ENCODE results near the gene HERC2. TPM values are rescaled to one million over a fixed set of nuclear protein-coding genes. Genes with fewer than 3 reads are reported as not detected.
"Not testable (repeated sequence)": the region's sequence is repeated elsewhere in the genome, so short reads cannot be mapped to it uniquely, and the experiment has no call there.

Gene HERC2
- total RNA-seq, 1 donor from 2014 or later: 86.2 TPM

DNA sequence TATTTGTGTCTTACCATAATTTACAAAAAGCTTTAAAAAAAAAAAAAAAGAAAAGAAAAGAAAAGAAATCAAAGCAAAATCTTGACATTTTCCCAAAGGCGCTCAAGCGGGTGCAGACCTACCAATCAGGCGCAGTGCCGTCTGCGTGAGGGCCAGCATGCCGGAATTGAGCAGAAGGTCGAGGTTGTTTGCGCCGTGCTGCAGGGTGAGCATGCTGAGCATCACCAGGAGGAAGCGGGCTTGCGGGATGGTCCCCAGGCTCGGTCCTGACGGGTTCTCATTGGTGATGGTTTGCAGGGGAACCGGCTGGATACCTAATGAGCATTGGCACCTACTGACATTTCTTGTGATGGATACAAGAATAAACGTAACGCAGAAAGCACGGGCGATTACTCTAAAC is 93.9 kb downstream of the HERC2 start:
- no peaks in the 10 kb centered on the region for H3K9me3 Mint-ChIP-seq (ENCODE audit: low read depth)
- H3K27ac Mint-ChIP-seq: no peak overlapping the region
- TF ChIP-seq CTCF (IDR thresholded peaks at IDR 0.05; ENCODE audit: unreplicated experiment): no peak
- H3K4me3 Mint-ChIP-seq (ENCODE audit: low read depth): no peak overlapping the region
- DNase-seq (ENCODE audit: low spot score, unreplicated experiment): no peak
- no peaks in the 10 kb centered on the region for H3K4me1 Mint-ChIP-seq (ENCODE audit: low read depth)
- peaks cover 36% of the 10 kb centered on the region for H3K36me3 Mint-ChIP-seq (ENCODE audit: insufficient read depth)
- no peaks in the 10 kb centered on the region for H3K27me3 Mint-ChIP-seq

DNA sequence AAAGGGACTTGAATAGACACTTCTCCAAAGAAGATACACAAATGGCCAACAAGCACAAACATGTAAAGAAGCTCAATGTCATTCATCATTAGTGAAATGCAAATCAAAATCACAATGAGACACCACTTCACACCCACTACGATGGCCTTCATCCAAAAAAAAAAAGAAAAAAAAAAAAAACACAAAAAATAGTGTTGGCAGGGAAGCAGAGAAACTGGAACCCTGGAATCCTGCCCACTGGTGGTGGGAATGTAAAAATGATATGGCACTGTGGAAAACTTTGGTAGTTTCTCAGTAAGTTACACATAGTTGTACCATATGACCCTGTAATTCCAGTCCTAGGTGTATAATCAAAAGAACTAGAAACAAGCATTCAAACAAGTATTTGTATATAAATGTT is 94.7 kb downstream of the HERC2 start:
- H3K36me3 Mint-ChIP-seq (ENCODE audit: insufficient read depth): peaks cover 31% of the 10 kb centered on the region
- not testable (repeated sequence) for DNase-seq (ENCODE audit: low spot score, unreplicated experiment); H3K27ac Mint-ChIP-seq; H3K27me3 Mint-ChIP-seq; H3K4me3 Mint-ChIP-seq (ENCODE audit: low read depth); H3K4me1 Mint-ChIP-seq (ENCODE audit: low read depth); H3K9me3 Mint-ChIP-seq (ENCODE audit: low read depth)
- peak; percentile 53 for TF ChIP-seq CTCF (IDR thresholded peaks at IDR 0.05; ENCODE audit: unreplicated experiment)

- not testable (repeated sequence) for DNase-seq (ENCODE audit: low spot score, unreplicated experiment); H3K27me3 Mint-ChIP-seq; H3K9me3 Mint-ChIP-seq (ENCODE audit: low read depth); H3K4me3 Mint-ChIP-seq (ENCODE audit: low read depth); H3K4me1 Mint-ChIP-seq (ENCODE audit: low read depth)
- peak overlapping the region; percentile 2 for H3K27ac Mint-ChIP-seq
- H3K36me3 Mint-ChIP-seq (ENCODE audit: insufficient read depth): peaks cover 34% of the 10 kb centered on the region
Measured at GRCh38 chr15:28222612-28223011, 99.4 kb downstream of the HERC2 start.

GRCh38 chr15:28221696-28222095 is 100.3 kb downstream of the HERC2 start:
- not testable (repeated sequence) for H3K9me3 Mint-ChIP-seq (ENCODE audit: low read depth); H3K4me3 Mint-ChIP-seq (ENCODE audit: low read depth); H3K27ac Mint-ChIP-seq; H3K27me3 Mint-ChIP-seq; H3K4me1 Mint-ChIP-seq (ENCODE audit: low read depth); DNase-seq (ENCODE audit: low spot score, unreplicated experiment)
- H3K36me3 Mint-ChIP-seq (ENCODE audit: insufficient read depth): peaks cover 32% of the 10 kb centered on the region

- Mint-ChIP-seq H3K4me3 (ENCODE audit: low read depth) (no peak overlapping the region), H3K27ac (no peak overlapping the region), H3K27me3 (no peaks in the 10 kb centered on the region), H3K4me1 (ENCODE audit: low read depth) (no peaks in the 10 kb centered on the region), H3K36me3 (ENCODE audit: insufficient read depth) (peaks cover 17% of the 10 kb centered on the region), H3K9me3 (ENCODE audit: low read depth) (no peaks in the 10 kb centered on the region)
- no peak for TF ChIP-seq CTCF (IDR thresholded peaks at IDR 0.05; ENCODE audit: unreplicated experiment)
- DNase-seq (ENCODE audit: low spot score, unreplicated experiment): no peak
Measured at GRCh38 chr15:28219116-28219515, 102.9 kb downstream of the HERC2 start.

- H3K36me3 Mint-ChIP-seq (ENCODE audit: insufficient read depth): peaks cover 17% of the 10 kb centered on the region
- not testable (repeated sequence) for H3K4me1 Mint-ChIP-seq (ENCODE audit: low read depth); H3K4me3 Mint-ChIP-seq (ENCODE audit: low read depth); H3K27ac Mint-ChIP-seq; H3K27me3 Mint-ChIP-seq; H3K9me3 Mint-ChIP-seq (ENCODE audit: low read depth); DNase-seq (ENCODE audit: low spot score, unreplicated experiment)
Measured at GRCh38 chr15:28216946-28217546, 104.9 kb downstream of the HERC2 start.

DNA sequence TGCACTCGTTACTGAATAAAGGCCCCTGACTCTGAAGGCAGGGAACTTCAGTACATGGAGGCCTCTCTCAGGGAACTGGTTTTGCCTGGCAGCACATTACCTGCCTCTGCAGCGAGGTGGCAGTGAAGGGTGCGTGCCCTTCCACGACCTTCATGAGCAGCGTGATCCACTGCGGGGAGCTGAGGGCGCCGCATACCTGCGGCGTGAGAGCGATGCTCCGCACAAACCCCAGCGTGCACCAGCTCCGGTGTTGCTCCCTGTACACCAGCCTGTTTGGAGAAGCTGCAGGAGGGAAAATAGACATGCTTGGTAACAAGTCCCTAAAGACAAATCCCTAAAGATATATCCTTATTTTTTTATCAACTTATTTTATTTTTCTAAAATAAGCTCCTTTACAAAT is 106.5 kb downstream of the HERC2 start:
- not testable (repeated sequence) for H3K27me3 Mint-ChIP-seq; H3K27ac Mint-ChIP-seq; DNase-seq (ENCODE audit: low spot score, unreplicated experiment); H3K9me3 Mint-ChIP-seq (ENCODE audit: low read depth); H3K4me1 Mint-ChIP-seq (ENCODE audit: low read depth); H3K4me3 Mint-ChIP-seq (ENCODE audit: low read depth)
- peaks cover 17% of the 10 kb centered on the region for H3K36me3 Mint-ChIP-seq (ENCODE audit: insufficient read depth)

GRCh38 chr15:28214006-28214790 is 107.8 kb downstream of the HERC2 start:
- H3K27ac Mint-ChIP-seq; DNase-seq (ENCODE audit: low spot score, unreplicated experiment); H3K4me3 Mint-ChIP-seq (ENCODE audit: low read depth); H3K27me3 Mint-ChIP-seq; H3K4me1 Mint-ChIP-seq (ENCODE audit: low read depth); H3K9me3 Mint-ChIP-seq (ENCODE audit: low read depth): not testable (repeated sequence)
- H3K36me3 Mint-ChIP-seq (ENCODE audit: insufficient read depth): peaks cover 16% of the 10 kb centered on the region

DNA sequence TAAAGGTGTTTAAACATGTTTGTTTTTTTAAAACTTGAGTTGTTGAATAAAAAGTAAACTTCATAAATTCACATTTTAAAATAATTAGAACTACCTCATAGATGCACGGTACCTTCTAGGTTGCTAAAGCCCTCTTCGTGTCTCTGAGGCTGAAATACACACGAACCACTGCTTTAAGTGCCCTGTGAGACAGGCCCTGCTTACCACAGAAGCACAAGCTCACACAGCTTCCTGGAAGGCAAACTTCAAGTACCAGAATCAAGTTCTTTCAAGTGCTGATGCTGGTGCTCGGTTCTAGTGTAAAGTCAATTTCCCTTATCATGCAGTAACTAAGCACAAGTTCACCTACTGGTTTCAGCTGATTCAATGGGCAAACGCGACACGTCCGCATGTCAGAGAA is 108.6 kb downstream of the HERC2 start:
- peaks cover 14% of the 10 kb centered on the region for H3K36me3 Mint-ChIP-seq (ENCODE audit: insufficient read depth)
- not testable (repeated sequence) for DNase-seq (ENCODE audit: low spot score, unreplicated experiment); H3K27me3 Mint-ChIP-seq; H3K4me3 Mint-ChIP-seq (ENCODE audit: low read depth); H3K4me1 Mint-ChIP-seq (ENCODE audit: low read depth); H3K27ac Mint-ChIP-seq; H3K9me3 Mint-ChIP-seq (ENCODE audit: low read depth)
